ENCODE measurements around the gene DACH2. TPM values are rescaled to one million over a fixed set of nuclear protein-coding genes. Genes with fewer than 3 reads are reported as not detected.

Gene DACH2
- under 1 TPM; 0.06 to 0.40 (median 0.23) TPM for total RNA-seq
- 1 to 10 TPM in 1 of 2 donors, under 1 TPM in 1; 0.27 to 2.7 TPM for polyA plus RNA-seq

- no peak within 1 kb of the TSS for H3K27ac ChIP-seq
- peaks cover 0 to 30% (median 1%) of the 10 kb centered on the region in 4 donors for H3K27me3 ChIP-seq
- ATAC-seq: peak; percentile 97 to 100 (median 99)
- H3K4me3 ChIP-seq: peak within 1 kb of the TSS; percentile 12 to 44 (median 24)
- H3K36me3 ChIP-seq: no peaks in the 10 kb centered on the region
- WGBS, 2 donors: 1 to 27% methylated on average over 34 of the region's 34 CpGs
- TF ChIP-seq CTCF (IDR thresholded peaks at IDR 0.05): no peak
- intact Hi-C loops (cut with DNase I): no loop called here
- no peaks in the 10 kb centered on the region for H3K4me1 ChIP-seq
- FAIRE-seq: no peak
- H3K9me3 ChIP-seq: no peaks in the 10 kb centered on the region
- peak; percentile 73 to 90 (median 84) for DNase-seq
These were observed at the start of gene DACH2 for GRCh38 chrX:86148024-86148511. Gene DACH2, plus strand, starts transcription at chrX:86148451.

GRCh38 chrX:86102341-86102740, 45.9 kb upstream of the DACH2 start:
- Histone ChIP-seq H3K9me3 (no peaks in the 10 kb centered on the region), H3K27ac (no peak overlapping the region), H3K27me3 (peaks cover 0 to 10% (median 0%) of the 10 kb centered on the region in 4 donors), H3K36me3 (no peaks in the 10 kb centered on the region), H3K4me3 (no peak overlapping the region), H3K4me1 (no peaks in the 10 kb centered on the region)
- TF ChIP-seq CTCF (IDR thresholded peaks at IDR 0.05): no peak
- 51 to 55% methylated on average over 2 of the region's 2 CpGs for WGBS, 2 donors
- FAIRE-seq (no peak), ATAC-seq (no peak), DNase-seq (no peak)
- intact Hi-C loops (cut with DNase I): no loop called here

- H3K36me3 ChIP-seq: no peaks in the 10 kb centered on the region
- no peak overlapping the region for H3K4me3 ChIP-seq
- H3K27ac ChIP-seq: no peak overlapping the region
- H3K9me3 ChIP-seq: no peaks in the 10 kb centered on the region
- DNase-seq (no peak), FAIRE-seq (no peak), ATAC-seq (no peak)
- H3K4me1 ChIP-seq: no peaks in the 10 kb centered on the region
- intact Hi-C loops (cut with DNase I): no loop called here
- WGBS, 2 donors: 8 to 36% methylated on average over 1 of the region's 1 CpG
- no peak for TF ChIP-seq CTCF (IDR thresholded peaks at IDR 0.05)
- H3K27me3 ChIP-seq: peaks cover 0 to 10% (median 0%) of the 10 kb centered on the region in 4 donors
These were observed 45.2 kb upstream of the DACH2 start for GRCh38 chrX:86103061-86103460.

GRCh38 chrX:86104526-86104925, 43.7 kb upstream of the DACH2 start:
- intact Hi-C loops (cut with DNase I): no loop called here
- H3K27me3 ChIP-seq: peaks cover 0 to 8% (median 0%) of the 10 kb centered on the region in 4 donors
- ATAC-seq (no peak), DNase-seq (no peak), FAIRE-seq (no peak)
- 54 to 74% methylated on average over 1 of the region's 1 CpG for WGBS, 2 donors
- H3K36me3 ChIP-seq: no peaks in the 10 kb centered on the region
- no peak overlapping the region for H3K27ac ChIP-seq
- no peak for TF ChIP-seq CTCF (IDR thresholded peaks at IDR 0.05)
- no peaks in the 10 kb centered on the region for H3K4me1 ChIP-seq
- H3K4me3 ChIP-seq: no peak overlapping the region
- no peaks in the 10 kb centered on the region for H3K9me3 ChIP-seq

- Histone ChIP-seq H3K9me3 (no peaks in the 10 kb centered on the region), H3K27me3 (peaks cover 0 to 2% (median 0%) of the 10 kb centered on the region in 4 donors), H3K27ac (no peak overlapping the region), H3K4me3 (no peak overlapping the region), H3K36me3 (no peaks in the 10 kb centered on the region), H3K4me1 (no peaks in the 10 kb centered on the region)
- no peak for FAIRE-seq
- TF ChIP-seq CTCF (IDR thresholded peaks at IDR 0.05): no peak
- intact Hi-C loops (cut with DNase I): no loop called here
- no peak for ATAC-seq
- WGBS, 2 donors: 71 to 90% methylated on average over 1 of the region's 1 CpG
- DNase-seq: no peak
These were observed 26.3 kb upstream of the DACH2 start for GRCh38 chrX:86121916-86122315.

Data from pancreas (tissue), 10 donors.